Measurements from ENCODE around the gene IGFBP2.

Gene IGFBP2

DNA sequence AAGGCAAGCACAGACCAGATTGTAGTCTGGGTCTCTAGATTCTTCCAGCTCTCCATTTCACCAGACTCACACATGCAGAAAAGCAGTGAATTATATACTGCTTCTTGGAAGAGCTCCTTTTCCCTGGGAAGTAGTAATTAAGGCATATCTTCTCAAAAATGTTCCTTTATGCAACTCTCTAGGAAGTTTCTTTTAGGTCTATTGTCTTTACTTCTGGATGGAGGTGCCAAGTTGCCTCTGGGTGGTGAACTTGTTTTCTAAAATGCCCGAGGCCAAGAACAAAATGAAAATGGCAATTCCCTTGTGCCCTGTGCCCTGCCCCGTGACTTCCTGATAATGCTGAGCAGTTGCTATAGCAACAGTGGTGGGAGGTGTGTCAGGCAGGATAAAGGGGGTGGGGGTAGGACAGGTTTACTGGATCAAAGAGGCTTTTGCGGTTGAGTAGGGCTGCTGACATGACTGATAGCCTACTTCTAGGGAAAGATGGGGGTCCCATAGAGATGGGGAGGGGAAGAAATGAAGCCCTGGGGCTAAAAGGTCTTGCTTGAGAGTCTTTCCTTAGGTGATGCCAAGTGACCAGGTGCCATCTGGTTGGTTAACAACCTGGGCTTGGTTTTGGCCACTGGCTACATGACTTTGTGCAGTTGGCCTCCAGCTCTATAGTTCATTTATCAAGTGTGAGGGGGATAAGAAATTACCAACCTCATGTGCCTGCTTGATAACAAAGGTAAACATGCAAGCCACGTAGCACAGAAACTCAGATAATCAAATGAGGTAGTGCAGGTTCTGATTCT, 11.8 kb downstream of the IGFBP2 start:
- DNase-seq = no peak

DNA sequence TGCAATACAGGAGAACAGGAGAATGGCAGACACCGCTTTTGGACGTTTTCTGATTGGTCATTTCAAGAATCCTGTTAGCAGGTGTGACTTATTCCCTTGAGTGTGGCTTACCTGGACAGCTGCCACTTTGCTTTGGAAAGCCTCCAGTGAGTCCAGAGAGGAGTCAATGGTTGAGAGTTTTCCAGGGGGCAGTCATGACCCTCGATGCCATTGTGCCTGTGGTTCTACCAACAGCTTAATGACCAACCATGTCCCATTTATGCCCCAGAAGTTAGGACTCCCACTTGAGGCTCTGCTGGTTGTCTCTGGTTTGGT, 12.4 kb downstream of the IGFBP2 start:
- peak; percentile 30 for DNase-seq

DNA sequence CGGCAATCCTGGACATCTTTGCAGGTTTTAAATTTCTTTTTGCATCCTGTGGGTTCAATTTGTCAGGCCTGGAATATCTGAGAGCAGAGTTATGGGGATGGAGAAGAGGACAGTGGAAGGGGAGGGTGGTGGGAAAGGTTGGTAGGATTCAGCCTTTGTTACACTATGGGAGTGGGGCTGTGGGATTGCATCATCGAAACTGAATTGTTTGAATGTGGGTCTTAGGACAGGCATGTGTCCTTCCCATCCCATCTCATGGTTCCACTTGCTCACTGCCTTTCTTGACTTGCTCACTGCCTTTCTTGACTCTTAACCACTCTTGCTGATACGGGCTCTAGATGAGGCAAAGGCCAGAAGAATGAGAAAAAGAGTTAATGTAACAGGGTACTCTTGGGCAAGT, 12.9 kb downstream of the IGFBP2 start:
- no peak for DNase-seq

DNA sequence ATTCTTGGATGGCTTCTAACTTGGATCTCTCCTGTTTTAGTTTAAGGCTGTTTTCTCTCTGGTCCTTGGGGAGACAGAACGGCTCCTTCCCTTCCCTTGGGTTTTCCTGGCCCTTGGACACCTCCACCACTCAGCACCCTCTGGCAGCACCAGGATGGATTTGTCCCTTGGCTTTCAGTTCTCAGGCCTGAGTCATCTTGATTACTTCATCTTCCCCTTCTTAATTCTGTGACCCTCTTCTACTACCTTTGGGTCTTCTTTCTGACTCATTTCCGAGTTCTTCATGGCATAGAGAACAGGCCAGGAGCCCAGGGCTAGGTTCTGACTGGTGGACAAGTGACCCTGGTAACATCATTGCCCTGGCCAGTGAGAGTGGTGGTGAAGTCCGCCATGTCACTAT, 14.9 kb downstream of the IGFBP2 start:
- no peak for DNase-seq

DNA sequence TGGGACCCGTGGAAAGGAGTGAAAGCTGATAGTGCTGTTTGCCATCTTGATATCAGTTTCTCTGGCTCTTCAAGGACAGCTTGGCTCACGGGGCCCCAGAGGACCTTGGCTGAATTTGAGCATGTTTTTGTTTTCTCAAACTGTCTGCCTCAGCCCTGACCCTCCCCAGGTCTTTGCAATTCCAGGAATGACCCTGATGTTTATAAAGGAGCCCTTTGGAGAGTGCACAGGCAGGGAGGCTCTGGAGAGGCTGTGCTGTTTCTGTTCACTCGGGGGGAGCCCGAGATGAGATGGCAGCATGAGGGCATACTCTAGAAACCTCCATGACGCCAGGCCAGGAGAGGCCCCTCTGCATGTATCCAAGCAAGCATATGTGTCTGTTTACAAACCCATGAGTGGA, 16.4 kb downstream of the IGFBP2 start:
- no peak for DNase-seq

DNA sequence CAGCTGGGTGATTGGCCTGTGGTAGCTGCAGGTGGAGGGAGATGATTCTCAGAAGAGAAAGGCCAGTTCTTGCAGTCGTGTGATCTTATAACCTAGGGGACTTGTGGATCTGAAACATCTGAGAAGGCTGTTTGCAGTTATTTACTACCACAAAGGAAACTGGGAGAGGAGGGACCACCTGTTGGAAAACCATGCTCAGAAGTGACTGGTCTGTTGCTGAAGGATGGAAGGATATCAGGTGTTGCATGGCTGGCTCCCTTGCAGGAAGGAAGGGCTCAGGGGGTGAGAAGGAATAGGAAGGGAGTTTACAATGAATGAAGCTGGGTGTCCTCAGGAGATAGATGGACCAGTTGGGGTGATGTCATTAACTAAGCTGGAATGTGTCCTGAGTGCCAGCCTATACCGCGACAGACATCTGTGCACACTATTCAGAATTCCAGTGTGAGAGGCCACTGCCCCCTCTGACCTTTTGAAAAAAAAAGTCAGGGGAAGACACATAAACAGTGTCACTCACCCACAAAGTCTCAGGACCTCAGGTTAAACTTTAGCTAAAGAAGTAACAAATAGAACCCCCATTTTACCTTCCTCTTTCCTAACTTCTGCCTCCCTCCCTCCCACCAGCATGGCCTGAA, 17.5 kb downstream of the IGFBP2 start:
- DNase-seq = no peak

DNA sequence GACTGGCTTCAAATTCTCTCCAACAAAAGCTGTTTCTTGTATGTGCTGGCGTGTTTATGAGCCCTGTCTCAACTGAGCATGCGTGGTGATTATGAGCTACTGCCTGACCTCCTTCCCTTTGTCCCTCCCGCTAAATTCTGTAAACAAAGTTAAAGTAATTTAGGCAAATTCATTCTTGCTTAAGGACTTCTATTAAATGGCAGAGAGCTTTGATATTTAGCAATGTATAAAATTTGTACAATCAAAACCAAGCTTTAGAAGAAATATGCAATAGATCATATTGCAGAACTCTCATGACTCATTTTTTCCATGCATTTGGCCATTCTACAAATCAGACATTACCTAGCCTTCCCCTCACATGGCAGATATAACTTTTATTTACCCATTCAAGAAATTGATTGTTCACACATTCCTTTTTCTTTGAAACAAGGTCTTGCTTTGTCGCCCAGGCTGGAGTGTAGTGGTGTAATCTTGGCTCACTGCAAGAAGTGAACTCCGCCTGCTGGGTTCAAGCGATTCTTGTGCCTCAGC, 18.2 kb downstream of the IGFBP2 start:
- no peak for DNase-seq

DNA sequence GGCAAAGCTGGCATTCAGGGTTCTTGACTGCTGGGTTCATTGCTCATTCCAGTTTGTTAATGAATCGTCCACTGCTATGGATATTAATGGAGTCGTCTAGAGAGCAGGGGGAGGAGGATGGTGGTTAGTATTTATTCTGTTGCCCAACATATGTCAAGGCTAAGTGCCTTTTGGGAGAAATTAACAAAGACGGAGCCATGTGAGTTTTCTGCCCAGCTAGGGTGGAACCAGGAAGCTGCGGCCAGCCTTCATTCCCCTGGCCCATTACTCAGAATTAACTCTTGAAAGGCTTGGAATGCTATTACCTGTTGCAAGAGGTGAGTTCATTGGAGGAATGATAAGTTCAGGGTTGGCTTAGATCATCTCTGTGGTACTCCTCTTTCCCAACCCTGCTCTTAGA, 19.3 kb downstream of the IGFBP2 start:
- DNase-seq = no peak

DNA sequence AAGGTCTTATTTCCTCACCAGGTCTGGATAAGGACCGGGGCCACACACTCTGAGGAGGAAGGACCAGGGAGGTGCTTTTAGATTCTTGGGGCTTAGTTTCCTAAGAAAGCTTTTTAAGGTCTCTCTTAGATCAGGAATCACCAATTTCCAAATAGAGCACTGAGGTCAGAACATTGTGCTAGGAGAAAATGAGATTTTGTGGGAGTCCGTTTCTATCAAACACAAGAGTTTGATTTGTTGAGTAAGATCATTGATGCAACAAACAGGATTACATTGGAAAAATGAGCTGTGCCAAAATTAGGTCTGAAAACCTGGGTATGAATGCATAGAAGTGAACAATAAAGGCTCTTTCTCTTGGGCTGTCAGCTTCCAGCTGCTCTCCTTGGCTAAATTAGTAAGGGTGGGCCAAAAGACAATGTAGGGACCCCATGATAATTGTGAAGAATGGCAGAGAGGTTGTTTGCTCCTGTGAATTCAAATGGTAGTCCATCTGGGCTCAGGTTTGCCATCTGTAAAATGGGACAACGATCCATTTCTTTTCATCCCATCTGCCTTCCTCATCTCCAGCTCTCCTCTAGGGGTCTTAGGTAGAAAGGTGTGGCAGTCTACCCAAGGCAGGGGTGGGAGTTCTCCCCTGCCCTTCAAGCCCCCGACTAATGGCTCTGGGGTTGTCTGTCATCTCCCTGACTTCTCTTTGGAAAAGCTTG, 20.0 kb downstream of the IGFBP2 start:
- no peak for DNase-seq

DNA sequence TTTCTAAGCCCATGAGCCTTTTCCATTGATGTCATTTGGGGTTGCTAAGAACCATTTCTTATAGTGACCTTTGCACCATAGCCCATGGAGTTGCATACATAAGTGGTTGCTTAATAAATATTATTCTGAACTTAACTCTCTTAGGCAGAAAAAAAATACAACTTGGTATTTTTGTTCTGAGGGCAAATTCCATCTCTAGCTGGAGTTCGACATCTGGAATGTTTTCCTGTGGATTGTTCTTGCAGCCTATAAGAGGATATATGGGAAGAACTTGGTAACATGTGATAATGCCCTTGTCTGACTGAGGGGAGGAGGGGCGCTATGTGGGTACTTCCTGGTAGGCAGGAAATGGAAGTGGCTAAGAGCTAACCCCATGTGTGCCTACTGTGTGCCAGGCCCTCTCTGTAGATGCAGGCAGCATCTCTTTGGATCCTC, 20.7 kb downstream of the IGFBP2 start:
- no peak for DNase-seq

DNA sequence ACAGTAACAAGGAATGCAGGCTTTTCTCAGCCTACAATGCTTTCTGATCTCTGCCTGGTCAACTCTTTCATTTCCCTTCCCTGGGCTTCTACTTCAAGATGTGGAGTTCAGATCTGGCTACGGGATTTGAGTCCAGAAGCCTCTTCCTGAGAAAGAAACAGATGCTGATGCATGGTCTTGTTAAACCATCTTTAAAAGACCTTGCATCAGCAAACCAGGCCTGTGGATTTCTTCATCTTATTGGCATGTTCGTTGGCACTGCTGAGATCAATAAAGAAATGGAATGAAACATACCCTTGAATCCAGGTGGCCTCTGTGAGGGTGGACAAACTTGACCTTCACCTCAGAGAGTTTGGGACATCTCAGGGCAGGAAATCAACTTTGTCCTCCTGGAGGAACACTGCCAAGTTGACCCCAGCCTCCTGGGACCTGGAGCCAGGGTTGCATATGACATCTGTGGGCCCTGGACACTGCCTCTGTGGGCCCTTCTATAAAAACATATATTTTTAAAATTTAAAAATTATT, 21.4 kb downstream of the IGFBP2 start:
- no peak for DNase-seq

DNA sequence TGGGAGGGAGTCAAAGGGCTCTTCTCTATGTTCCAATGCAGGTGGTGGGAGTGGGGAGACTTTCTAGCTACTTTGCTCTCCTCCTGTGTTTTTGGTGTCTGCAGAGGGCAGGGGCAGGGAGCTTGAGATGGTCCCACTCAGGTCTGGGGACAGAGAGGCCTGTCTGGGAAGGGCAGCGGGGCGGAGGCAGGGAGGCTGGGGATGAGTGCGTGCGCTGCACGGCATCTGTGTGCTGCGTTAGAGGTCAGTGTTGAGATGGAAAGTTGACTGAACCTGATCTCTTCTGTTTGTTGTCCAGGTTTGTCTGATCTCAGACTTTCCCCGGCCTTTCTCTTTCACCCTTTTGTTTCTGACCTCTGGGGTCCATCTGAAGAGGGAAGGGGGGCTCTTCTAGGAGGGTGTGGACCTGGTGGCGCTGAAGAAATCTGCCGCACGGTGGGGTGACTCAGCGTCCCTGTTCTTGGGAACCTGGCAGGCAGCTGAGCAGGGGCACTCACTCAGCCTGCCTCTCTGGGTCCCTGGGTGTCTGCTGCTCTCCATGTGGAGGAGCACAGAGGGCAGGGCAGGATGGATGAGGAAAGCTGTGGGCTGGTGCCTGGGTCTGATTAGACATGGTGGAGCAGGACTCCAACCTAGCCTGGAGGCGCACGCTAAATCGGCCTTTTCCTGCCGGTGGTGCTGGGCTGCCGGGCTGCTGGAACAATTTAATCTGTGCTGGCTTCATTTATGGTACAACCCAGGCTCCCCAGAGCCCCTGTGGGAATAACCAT, 24.1 kb downstream of the IGFBP2 start:
- no peak for DNase-seq

DNA sequence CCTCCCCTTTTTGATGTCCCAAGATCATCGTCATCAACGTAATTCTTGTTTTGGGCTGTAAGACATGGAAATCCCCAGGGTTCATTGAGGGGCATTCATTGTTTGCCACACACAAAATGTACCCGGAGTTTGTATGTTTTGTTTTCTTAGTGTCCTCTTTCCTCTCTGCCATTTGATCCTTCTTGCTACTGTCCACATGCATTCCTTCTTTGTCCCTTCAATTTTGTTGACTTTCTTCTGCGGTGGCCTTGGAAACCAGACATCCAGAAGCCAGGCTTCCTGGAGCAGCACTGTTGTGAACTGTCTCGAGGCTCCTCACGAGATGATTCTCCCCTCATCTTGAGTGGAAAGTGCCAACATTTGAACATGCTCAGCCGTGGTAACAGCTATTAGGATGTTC, 24.8 kb downstream of the IGFBP2 start:
- no peak for DNase-seq

DNA sequence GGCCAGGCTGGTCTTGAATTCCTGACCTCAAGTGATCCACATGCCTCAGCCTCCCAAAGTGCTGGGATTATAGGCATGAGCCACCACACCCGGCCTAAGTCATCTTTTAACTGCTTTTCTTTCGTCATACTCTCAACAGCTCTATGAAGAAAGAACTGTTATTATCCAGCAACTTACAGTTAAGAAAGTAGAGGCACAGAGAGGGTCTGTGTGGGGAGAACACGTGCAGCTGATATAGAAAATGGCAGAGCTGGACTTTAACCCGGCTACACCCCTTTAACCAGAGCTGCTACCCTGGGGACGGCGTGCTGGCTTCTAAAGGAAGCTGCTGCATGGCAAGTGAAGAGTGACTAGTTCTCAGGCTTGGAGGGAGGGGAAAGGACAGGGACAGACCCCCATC, 25.5 kb downstream of the IGFBP2 start:
- DNase-seq = no peak

DNA sequence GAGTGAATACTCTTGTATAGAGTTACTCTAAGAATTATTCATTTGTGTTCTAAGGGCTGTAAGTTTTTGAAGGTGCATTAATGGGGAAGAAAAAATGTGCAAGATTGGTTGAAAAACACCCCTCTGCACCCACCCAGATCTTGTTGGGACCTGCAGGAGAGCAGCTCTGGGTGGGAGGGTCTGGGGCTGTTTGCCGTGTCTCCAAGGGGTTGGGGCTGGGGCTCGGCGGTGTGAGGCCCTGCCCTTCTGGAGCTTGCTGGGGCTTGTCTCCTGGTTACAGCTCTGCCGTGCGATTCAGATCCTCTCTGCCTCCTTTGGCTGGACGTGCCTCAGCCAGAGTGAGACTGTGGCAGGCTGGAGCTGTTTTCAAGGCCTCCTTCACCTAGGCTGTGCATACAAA, 26.1 kb downstream of the IGFBP2 start:
- DNase-seq = no peak

DNA sequence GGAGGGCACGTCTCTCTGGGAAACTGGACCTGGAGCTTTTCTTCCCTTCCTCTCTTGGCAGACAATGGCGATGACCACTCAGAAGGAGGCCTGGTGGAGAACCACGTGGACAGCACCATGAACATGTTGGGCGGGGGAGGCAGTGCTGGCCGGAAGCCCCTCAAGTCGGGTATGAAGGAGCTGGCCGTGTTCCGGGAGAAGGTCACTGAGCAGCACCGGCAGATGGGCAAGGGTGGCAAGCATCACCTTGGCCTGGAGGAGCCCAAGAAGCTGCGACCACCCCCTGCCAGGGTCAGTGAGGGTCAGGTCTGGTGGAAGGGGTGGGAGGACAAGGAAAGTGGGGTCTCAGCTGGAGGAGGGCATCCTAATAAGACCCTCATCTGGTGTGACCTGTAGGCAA, 27.3 kb downstream of the IGFBP2 start:
- no peak for DNase-seq

DNA sequence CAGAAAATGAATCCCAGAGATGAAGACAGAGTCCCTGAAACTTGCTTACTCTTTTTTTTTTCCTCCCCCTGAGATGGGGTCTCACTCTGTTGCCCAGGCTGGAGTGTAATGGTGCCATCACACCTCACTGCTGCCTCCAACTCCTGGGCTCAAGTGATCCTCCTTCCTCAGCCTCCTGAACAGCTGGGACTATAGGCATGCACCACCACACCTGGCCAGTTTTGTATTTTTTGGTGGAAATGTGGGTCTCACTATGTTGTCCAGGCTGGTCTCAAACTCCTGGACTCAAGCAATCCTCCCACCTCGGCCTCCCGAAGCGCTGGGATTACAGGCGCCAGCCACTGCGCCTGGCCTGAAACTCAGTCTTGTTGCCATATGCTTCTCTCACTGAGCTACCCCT, 27.8 kb downstream of the IGFBP2 start:
- no peak for DNase-seq

DNA sequence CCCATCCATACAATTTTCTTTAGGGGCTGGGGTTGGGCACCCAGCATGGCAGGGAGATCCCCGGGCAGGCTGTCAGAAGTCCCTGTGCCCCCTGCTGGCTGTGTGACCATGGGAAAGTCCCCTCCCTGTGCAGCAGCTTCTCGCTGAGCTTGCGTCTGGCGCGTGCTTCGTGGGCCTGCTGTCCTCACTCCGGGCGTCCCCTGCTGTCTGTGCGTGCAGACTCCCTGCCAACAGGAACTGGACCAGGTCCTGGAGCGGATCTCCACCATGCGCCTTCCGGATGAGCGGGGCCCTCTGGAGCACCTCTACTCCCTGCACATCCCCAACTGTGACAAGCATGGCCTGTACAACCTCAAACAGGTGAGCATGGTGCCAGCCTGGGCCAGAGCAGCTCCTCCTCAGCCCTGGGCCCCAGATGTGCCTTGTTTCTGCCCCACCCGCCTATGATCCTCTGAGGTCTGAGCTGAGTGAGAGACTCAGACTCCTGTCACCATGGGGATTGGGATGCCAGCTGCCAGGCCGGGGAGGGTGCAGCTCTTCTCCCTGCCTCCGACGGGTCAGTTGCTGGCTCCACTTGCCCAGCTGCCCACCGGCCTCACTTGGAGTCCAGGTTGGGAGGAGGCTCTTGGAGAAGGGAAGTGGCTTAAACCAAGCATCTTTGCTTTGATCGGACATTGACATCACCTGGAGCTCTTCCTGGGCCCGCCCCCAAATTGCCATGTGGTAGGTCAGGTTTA, 28.6 kb downstream of the IGFBP2 start:
- DNase-seq = no peak

DNA sequence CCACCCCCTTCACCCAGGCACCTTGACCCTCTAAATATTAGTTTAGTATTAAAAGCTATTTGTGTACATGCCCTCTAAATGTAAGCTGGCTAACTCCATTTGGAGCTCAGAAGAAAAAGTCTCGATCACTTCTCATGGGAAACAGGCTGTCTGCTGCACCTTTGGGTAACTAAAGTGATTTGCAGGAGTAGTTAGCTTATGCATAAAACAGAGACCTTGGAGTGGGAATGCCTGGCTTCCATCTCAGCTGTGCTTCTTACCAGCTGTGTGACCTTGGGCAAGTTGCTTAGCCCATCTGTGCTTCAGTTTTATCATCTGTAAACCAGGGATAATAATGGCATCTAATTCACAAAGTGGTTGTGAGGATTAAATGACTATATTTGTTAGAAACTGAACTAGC, 29.9 kb downstream of the IGFBP2 start:
- DNase-seq = no peak

DNA sequence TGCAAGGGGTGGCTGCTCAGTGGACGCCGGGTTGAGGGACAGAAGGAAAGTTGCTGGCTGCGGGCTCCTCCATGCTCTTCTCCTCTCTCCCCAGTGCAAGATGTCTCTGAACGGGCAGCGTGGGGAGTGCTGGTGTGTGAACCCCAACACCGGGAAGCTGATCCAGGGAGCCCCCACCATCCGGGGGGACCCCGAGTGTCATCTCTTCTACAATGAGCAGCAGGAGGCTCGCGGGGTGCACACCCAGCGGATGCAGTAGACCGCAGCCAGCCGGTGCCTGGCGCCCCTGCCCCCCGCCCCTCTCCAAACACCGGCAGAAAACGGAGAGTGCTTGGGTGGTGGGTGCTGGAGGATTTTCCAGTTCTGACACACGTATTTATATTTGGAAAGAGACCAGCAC, 30.6 kb downstream of the IGFBP2 start:
- DNase-seq = no peak

DNA sequence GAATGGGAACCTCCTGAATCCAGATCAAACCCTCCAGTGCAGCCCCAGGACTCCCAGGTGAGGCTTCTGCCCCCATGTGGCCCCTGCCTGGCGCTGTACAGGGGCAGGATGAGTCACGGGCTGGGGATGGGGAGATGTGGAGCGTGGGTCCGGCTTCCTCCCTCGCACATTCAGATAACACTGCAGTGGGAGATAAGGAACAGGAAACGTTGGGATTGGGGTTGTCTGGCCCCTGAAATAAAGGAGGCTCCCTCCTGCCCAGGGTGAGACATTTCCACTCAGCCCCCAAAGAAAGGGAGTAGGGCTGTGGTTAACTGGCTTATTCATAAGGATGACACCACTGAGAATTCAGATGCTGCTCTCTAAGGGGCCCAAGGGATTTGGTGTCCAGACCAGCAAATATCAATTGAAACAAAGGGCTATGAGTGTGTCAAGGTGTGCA, 31.4 kb downstream of the IGFBP2 start:
- no peak for DNase-seq

DNA sequence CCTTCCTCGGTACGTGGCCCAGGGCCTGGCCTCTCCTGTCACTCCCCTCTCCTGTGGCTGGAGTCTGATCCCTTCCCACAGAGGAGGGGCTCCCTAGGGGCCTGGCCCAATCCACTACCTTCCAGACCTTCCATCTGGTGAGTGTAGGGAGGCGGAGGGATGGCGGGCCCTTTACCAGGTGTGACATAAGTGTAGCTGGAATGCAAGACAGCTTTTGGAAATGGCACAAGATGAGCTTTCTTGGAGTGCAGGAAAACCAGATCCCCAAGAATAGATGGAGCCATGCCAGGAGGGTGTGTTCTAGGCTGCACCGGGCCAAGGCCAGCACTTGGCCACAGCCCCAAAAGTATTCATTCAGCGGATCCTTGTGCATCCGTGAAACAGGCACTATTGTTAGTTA, 32.0 kb downstream of the IGFBP2 start:
- no peak for DNase-seq

Measured in NCI-H2029 treated with DMSO at 0.1 percent for 48 hours (cell line).